Mesenchymal stem cell (in vitro differentiated cells and primary cell): ENCODE measurements around the gene CSTF3. TPM values are rescaled to one million over a fixed set of nuclear protein-coding genes. Genes with fewer than 3 reads are reported as not detected.

Source experiments
- DNase-seq: peaks from one replicate; pipeline ENCODE4 v3.0.0-alpha.2; 2013
- H2AFZ ChIP-seq: one replicate; pipeline ENCODE4 v1.6.1; 2013; ENCODE audit warnings: low read depth, mild to moderate bottlenecking, control low read depth, inconsistent platforms, low read length, moderate library complexity
- H2AK5ac ChIP-seq: 2 replicates; pipeline ENCODE4 v1.6.1; 2013; ENCODE audit warnings: low read length, moderate library complexity, mild to moderate bottlenecking, inconsistent platforms; ENCODE audit not compliant: severe bottlenecking
- H2BK120ac ChIP-seq: one replicate; pipeline ENCODE4 v1.6.1; 2013; ENCODE audit warnings: low read depth, mild to moderate bottlenecking, inconsistent platforms, low read length, moderate library complexity
- H2BK12ac ChIP-seq, 2 experiments: one replicate each; pipeline ENCODE4 v1.6.1; 2013; ENCODE audit warnings: inconsistent platforms in 2 of 2, low read length in 2 of 2, mild to moderate bottlenecking in 2 of 2, moderate library complexity in 2 of 2, control low read depth in 1 of 2
- H2BK15ac ChIP-seq: one replicate; pipeline ENCODE4 v1.6.1; 2013; ENCODE audit warnings: mild to moderate bottlenecking, low read depth, inconsistent platforms; ENCODE audit not compliant: poor library complexity, severe bottlenecking
- H2BK5ac ChIP-seq: 2 replicates; pipeline ENCODE4 v1.6.1; 2013; ENCODE audit warnings: low read depth, mild to moderate bottlenecking, low read length, control low read depth, inconsistent platforms; ENCODE audit not compliant: poor library complexity, severe bottlenecking
- H3K14ac ChIP-seq, 2 experiments: one replicate each; pipeline ENCODE4 v1.6.1; 2013; ENCODE audit warnings: inconsistent platforms in 2 of 2, low read length in 2 of 2, control low read depth in 1 of 2, mild to moderate bottlenecking in 1 of 2, moderate library complexity in 1 of 2
- H3K18ac ChIP-seq, 2 experiments: one replicate each; pipeline ENCODE4 v1.6.1; 2013; ENCODE audit warnings: inconsistent platforms in 2 of 2, low read length in 2 of 2, control low read depth in 1 of 2, low read depth in 1 of 2, mild to moderate bottlenecking in 1 of 2
- H3K23ac ChIP-seq, 2 experiments: one replicate each; pipeline ENCODE4 v1.6.1; 2013; ENCODE audit warnings: inconsistent platforms in 2 of 2, low read length in 2 of 2, mild to moderate bottlenecking in 2 of 2, moderate library complexity in 2 of 2, control low read depth in 1 of 2
- H3K27ac ChIP-seq: 2 replicates; pipeline ENCODE4 v1.5.1; 2013; ENCODE audit warnings: mild to moderate bottlenecking, moderate library complexity, low read length, control low read depth, inconsistent platforms; ENCODE audit not compliant: poor library complexity, severe bottlenecking
- H3K27me3 ChIP-seq, 2 experiments: 2 replicates each; pipeline versions ENCODE4 v1.6.1 to v1.7.0; 2013; ENCODE audit warnings: low read length in 2 of 2, mild to moderate bottlenecking in 2 of 2, moderate library complexity in 2 of 2, control low read depth in 1 of 2, inconsistent platforms in 1 of 2; ENCODE audit not compliant: control insufficient read depth in 1 of 2, insufficient read depth in 1 of 2
- H3K36me3 ChIP-seq, 2 experiments: 2 replicates each; pipeline versions ENCODE4 v1.6.1 to v1.7.0; 2013; ENCODE audit warnings: low read length in 2 of 2, control low read depth in 1 of 2, inconsistent platforms in 1 of 2, low read depth in 1 of 2, mild to moderate bottlenecking in 1 of 2; ENCODE audit not compliant: insufficient read depth in 2 of 2, control insufficient read depth in 1 of 2
- H3K4ac ChIP-seq, 2 experiments: one replicate each; pipeline ENCODE4 v1.6.1; 2013; ENCODE audit warnings: inconsistent platforms in 2 of 2, low read length in 2 of 2, mild to moderate bottlenecking in 2 of 2, moderate library complexity in 2 of 2, control low read depth in 1 of 2, low read depth in 1 of 2
- H3K4me1 ChIP-seq: 2 replicates; pipeline ENCODE4 v1.6.1; 2013; ENCODE audit warnings: low read depth, low read length, control low read depth; ENCODE audit not compliant: control insufficient read depth, insufficient read depth
- H3K4me2 ChIP-seq: 2 replicates; pipeline ENCODE4 v1.6.1; 2013; ENCODE audit warnings: low read length, mild to moderate bottlenecking, inconsistent platforms; ENCODE audit not compliant: poor library complexity, severe bottlenecking
- H3K4me3 ChIP-seq, 2 experiments: 2 replicates each; pipeline versions ENCODE4 v1.5.1 to v1.7.0; 2013; ENCODE audit warnings: low read length in 2 of 2, mild to moderate bottlenecking in 2 of 2, control low read depth in 1 of 2, low read depth in 1 of 2; ENCODE audit not compliant: insufficient read depth in 1 of 2
- H3K79me1 ChIP-seq: replicated peaks from 2 replicates; pipeline ENCODE4 v1.6.1; 2013; ENCODE audit warnings: mild to moderate bottlenecking, control low read depth, low read length, inconsistent platforms; ENCODE audit not compliant: poor library complexity, severe bottlenecking
- H3K9ac ChIP-seq: 2 replicates; pipeline ENCODE4 v1.7.0; 2013; ENCODE audit warnings: mild to moderate bottlenecking, low read length, moderate library complexity
- H3K9me3 ChIP-seq: 2 replicates; pipeline ENCODE4 v1.7.0; 2013; ENCODE audit warnings: mild to moderate bottlenecking, low read length; ENCODE audit not compliant: control insufficient read depth
- H4K8ac ChIP-seq: one replicate; pipeline ENCODE4 v1.6.1; 2013; ENCODE audit warnings: inconsistent platforms, mild to moderate bottlenecking, low read length, moderate library complexity
- H4K91ac ChIP-seq: one replicate; pipeline ENCODE4 v1.6.1; 2013; ENCODE audit warnings: mild to moderate bottlenecking, low read length, inconsistent platforms
- WGBS: methylation state at CpG from one replicate; pipeline ENCODE4 v1.1.7; 2013; ENCODE audit warnings: mixed read lengths; 5-methylcytosine and 5-hydroxymethylcytosine counted together
- small RNA-seq: library from polyadenylated mRNA; stranded (forward); fragments of <200 nt; extraction: miRNeasy Mini kit (QIAGEN cat#:217004); gene quantifications from one replicate; pipeline ENCODE3, GENCODE V24; 2013; ENCODE audit warnings: low read depth

Gene CSTF3

DNA sequence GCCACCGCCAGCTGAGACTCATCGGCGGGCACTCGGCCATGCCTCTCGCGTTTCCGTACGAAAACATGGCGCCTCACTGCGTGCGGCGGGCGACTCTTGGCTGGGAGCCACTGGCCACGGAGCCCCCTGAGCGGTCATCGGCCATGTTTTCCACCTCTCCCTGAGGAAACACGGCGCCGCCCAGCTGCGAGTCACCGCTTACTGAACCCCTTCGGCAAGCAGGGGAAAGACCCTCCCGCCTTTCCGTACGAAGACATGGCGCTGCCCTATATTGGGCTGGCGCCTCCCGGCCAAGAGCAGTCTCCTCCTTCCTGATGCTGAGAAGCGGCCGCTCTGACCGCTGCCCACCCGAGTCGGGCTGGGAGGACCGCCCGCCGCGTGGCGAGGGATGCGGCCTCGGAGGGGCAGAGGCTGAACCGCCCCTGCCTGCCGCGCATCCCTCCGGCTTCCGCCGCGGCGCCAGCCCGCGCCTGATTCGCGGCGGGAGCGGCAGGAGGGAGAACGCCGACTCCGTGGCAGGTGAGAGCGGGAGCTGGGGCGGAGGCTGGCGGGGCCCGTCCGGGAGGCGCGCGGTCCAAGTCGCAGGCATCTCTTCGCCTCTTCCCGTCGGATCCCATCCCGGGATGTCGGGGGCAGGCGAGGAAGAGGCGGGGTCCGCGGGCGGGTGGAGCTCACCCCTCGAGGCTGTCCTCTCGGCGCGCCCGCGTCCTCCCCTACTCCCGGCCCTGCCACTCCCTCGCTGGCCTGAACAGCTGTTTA lies 121.8 kb downstream of the CSTF3 start, which contains the start of gene TCP11L1:
TSS of gene TCP11L1 (plus strand) at position 299 of the 759 bp plus-strand sequence. CDS start 4,202 bp downstream, outside the sequence.
- Histone ChIP-seq H3K79me1 (peaks cover 14% of the 10 kb centered on the region), H4K91ac (peak within 1 kb of the TSS; percentile 97), H2AK5ac (no peak within 1 kb of the TSS), H3K36me3 (peaks cover 0 to 13% of the 10 kb centered on the region in 2 experiments), H3K4me2 (peak within 1 kb of the TSS; percentile 86), H3K27me3 (no peaks in the 10 kb centered on the region), H3K18ac (peak within 1 kb of the TSS; percentile 82 to 100), H2AFZ (peak within 1 kb of the TSS; percentile 84), H3K4me3 (peak within 1 kb of the TSS; percentile 85 to 89), H2BK12ac (peak within 1 kb of the TSS; percentile 37 to 96), H3K27ac (peak within 1 kb of the TSS; percentile 92), H2BK120ac (peak within 1 kb of the TSS; percentile 91), H3K23ac (peak within 1 kb of the TSS in 1 of 2 experiments; percentile 5), H3K9me3 (no peaks in the 10 kb centered on the region), H3K14ac (peak within 1 kb of the TSS in 1 of 2 experiments; percentile 5), H2BK5ac (peak within 1 kb of the TSS; percentile 58), H3K4me1 (peaks cover 1% of the 10 kb centered on the region), H4K8ac (peak within 1 kb of the TSS; percentile 97), H3K9ac (peak within 1 kb of the TSS; percentile 95), H3K4ac (peak within 1 kb of the TSS; percentile 32 to 66), H2BK15ac (peak within 1 kb of the TSS; percentile 100)
- peak; percentile 95 for DNase-seq
- WGBS: under 1% methylated on average over 73 of the region's 84 CpGs

DNA sequence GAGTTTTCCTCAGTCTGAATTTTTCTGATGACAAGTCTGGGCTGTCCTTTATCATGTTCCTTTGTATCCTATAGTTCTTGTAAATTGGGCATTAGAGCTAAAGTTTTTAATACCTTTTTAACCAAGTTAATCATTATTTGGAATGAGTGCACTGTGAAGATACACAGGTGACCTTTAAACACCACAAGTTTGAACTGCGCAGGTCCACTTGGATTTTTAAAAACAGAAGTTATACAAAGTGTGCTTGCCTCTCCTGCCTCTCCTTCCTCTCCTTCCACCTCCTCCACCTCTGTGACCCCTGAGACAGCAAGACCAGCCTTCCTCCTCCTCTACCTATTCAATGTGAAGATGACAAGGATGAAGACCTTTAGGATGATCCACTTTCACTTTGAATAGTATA lies 126.3 kb downstream of the CSTF3 start:
- Histone ChIP-seq H4K8ac (no peak overlapping the region), H3K9me3 (no peaks in the 10 kb centered on the region), H3K4me1 (no peaks in the 10 kb centered on the region), H3K4me2 (no peak overlapping the region), H3K4ac (no peak overlapping the region), H3K9ac (no peak overlapping the region), H3K79me1 (peaks cover under 1% of the 10 kb centered on the region), H2AFZ (no peak overlapping the region), H2BK12ac (no peak overlapping the region), H3K27ac (no peak overlapping the region), H2BK15ac (no peak overlapping the region), H3K36me3 (peaks cover 0 to 7% of the 10 kb centered on the region in 2 experiments), H2BK120ac (no peak overlapping the region), H3K23ac (no peak overlapping the region), H2AK5ac (no peak overlapping the region), H3K18ac (no peak overlapping the region), H2BK5ac (no peak overlapping the region), H4K91ac (no peak overlapping the region), H3K27me3 (no peaks in the 10 kb centered on the region), H3K14ac (no peak overlapping the region), H3K4me3 (no peak overlapping the region)
- DNase-seq: no peak
- 100% methylated on average over 1 of the region's 1 CpG for WGBS

Small RNAs within 50 kb of the gene (small RNA-seq; reads per million reads assigned to genes)
- gene RF00019: not detected
